H9 (cell line): ENCODE measurements around the gene CNOT10. TPM values are rescaled to one million over a fixed set of nuclear protein-coding genes. Genes with fewer than 3 reads are reported as not detected.
"Not testable (repeated sequence)": the region's sequence is repeated elsewhere in the genome, so short reads cannot be mapped to it uniquely, and the experiment has no call there.

ENCODE experiments used
- DNase-seq: peaks from one replicate; pipeline ENCODE4 v3.0.0-alpha.2; 2017
- H2AFZ ChIP-seq: one replicate; pipeline ENCODE4 v1.6.1; 2013; ENCODE audit warnings: mild to moderate bottlenecking, low read length, control low read depth, moderate library complexity
- H2AK5ac ChIP-seq: 2 replicates; pipeline ENCODE4 v1.6.1; 2013; ENCODE audit warnings: low read length, control low read depth, mixed read lengths; ENCODE audit not compliant: insufficient read length
- H2BK120ac ChIP-seq: one replicate; pipeline ENCODE4 v1.6.1; 2013; ENCODE audit warnings: low read depth, mild to moderate bottlenecking, low read length, control low read depth, inconsistent platforms; ENCODE audit not compliant: poor library complexity, severe bottlenecking
- H2BK12ac ChIP-seq: 2 replicates; pipeline ENCODE4 v1.6.1; 2013; ENCODE audit warnings: low read length, control low read depth, mixed read lengths, low read depth; ENCODE audit not compliant: insufficient read length
- H2BK15ac ChIP-seq: 2 replicates; pipeline ENCODE4 v1.6.1; 2013; ENCODE audit warnings: low read depth, low read length, control low read depth
- H2BK20ac ChIP-seq: one replicate; pipeline ENCODE4 v1.6.1; 2013; ENCODE audit warnings: low read depth, mild to moderate bottlenecking, low read length, control low read depth, inconsistent platforms; ENCODE audit not compliant: poor library complexity, severe bottlenecking
- H2BK5ac ChIP-seq: 2 replicates; pipeline ENCODE4 v1.6.1; 2013; ENCODE audit warnings: low read length, control low read depth, mixed read lengths; ENCODE audit not compliant: insufficient read length
- H3K14ac ChIP-seq: 2 replicates; pipeline ENCODE4 v1.6.1; 2013; ENCODE audit warnings: low read length, control low read depth; ENCODE audit not compliant: insufficient read depth
- H3K18ac ChIP-seq: 2 replicates; pipeline ENCODE4 v1.6.1; 2013; ENCODE audit warnings: low read depth, mild to moderate bottlenecking, mixed read lengths, low read length, control low read depth; ENCODE audit not compliant: insufficient read length
- H3K23ac ChIP-seq: 2 replicates; pipeline ENCODE4 v1.6.1; 2013; ENCODE audit warnings: low read length, control low read depth, mixed read lengths, low read depth; ENCODE audit not compliant: insufficient read length
- H3K23me2 ChIP-seq: 2 replicates; pipeline ENCODE4 v1.6.1; 2013; ENCODE audit warnings: low read depth, mild to moderate bottlenecking, mixed read lengths, low read length, control low read depth; ENCODE audit not compliant: insufficient read length, poor library complexity, severe bottlenecking
- H3K27ac ChIP-seq: 2 replicates; pipeline ENCODE4 v1.5.1; 2013; ENCODE audit warnings: low read length, control low read depth, mixed read lengths, low read depth; ENCODE audit not compliant: insufficient read length
- H3K27me3 ChIP-seq: 2 replicates; pipeline ENCODE4 v1.6.1; 2013; ENCODE audit warnings: low read length, control low read depth, inconsistent platforms; ENCODE audit not compliant: insufficient read depth
- H3K4ac ChIP-seq: 2 replicates; pipeline ENCODE4 v1.6.1; 2013; ENCODE audit warnings: low read depth, mild to moderate bottlenecking, control low read depth, inconsistent platforms, low read length, moderate library complexity
- H3K4me1 ChIP-seq: 2 replicates; pipeline ENCODE4 v1.6.1; 2013; ENCODE audit warnings: low read length, control low read depth, inconsistent platforms; ENCODE audit not compliant: insufficient read depth
- H3K4me2 ChIP-seq: 2 replicates; pipeline ENCODE4 v1.6.1; 2013; ENCODE audit warnings: low read length, control low read depth, mixed read lengths; ENCODE audit not compliant: insufficient read length, insufficient read depth
- H3K56ac ChIP-seq: 2 replicates; pipeline ENCODE4 v1.6.1; 2013; ENCODE audit warnings: low read depth, mild to moderate bottlenecking, mixed read lengths, low read length, control low read depth; ENCODE audit not compliant: insufficient read length
- H3K79me1 ChIP-seq: 2 replicates; pipeline ENCODE4 v1.6.1; 2013; ENCODE audit warnings: low read depth, mild to moderate bottlenecking, moderate library complexity, low read length, control low read depth, inconsistent platforms; ENCODE audit not compliant: insufficient read depth, poor library complexity, severe bottlenecking
- H3K79me2 ChIP-seq: 2 replicates; pipeline ENCODE4 v1.6.1; 2013; ENCODE audit warnings: low read length, control low read depth, inconsistent platforms; ENCODE audit not compliant: insufficient read depth
- H3K9ac ChIP-seq: 2 replicates; pipeline ENCODE4 v1.6.1; 2013; ENCODE audit warnings: low read length, control low read depth, mixed read lengths; ENCODE audit not compliant: insufficient read length; ENCODE audit errors: extremely low read depth
- H3K9me3 ChIP-seq: one replicate; pipeline ENCODE4 v1.6.1; 2013; ENCODE audit warnings: low read depth, low read length, inconsistent platforms; ENCODE audit not compliant: control insufficient read depth
- H3T11ph ChIP-seq: one replicate; pipeline ENCODE4 v1.6.1; 2013; ENCODE audit warnings: mild to moderate bottlenecking, low read length, control low read depth, inconsistent platforms
- H4K20me1 ChIP-seq: one replicate; pipeline ENCODE4 v1.6.1; 2013; ENCODE audit not compliant: control insufficient read depth, insufficient read length, insufficient read depth
- H4K5ac ChIP-seq: 2 replicates; pipeline ENCODE4 v1.6.1; 2013; ENCODE audit warnings: low read depth, mild to moderate bottlenecking, mixed read lengths, low read length, control low read depth; ENCODE audit not compliant: insufficient read length
- H4K8ac ChIP-seq: replicated peaks from 2 replicates; pipeline ENCODE4 v1.6.1; 2013; ENCODE audit warnings: low read length, control low read depth, mixed read lengths, low read depth; ENCODE audit not compliant: insufficient read length
- H4K91ac ChIP-seq: 2 replicates; pipeline ENCODE4 v1.6.1; 2013; ENCODE audit warnings: low read depth, mild to moderate bottlenecking, moderate library complexity, mixed read lengths, low read length, control low read depth; ENCODE audit not compliant: insufficient read length
- H3K27ac Mint-ChIP-seq, 3 experiments: 2 replicates in 2 of 3; 3 replicates in 1 of 3; pipeline ENCODE4 v1.8.0; 2020 to 2021; ENCODE audit warnings: mixed read lengths in 3 of 3, mild to moderate bottlenecking in 1 of 3, moderate library complexity in 1 of 3
- H3K27me3 Mint-ChIP-seq: 2 replicates; pipeline ENCODE4 v1.8.0; 2021; ENCODE audit warnings: low read depth, mild to moderate bottlenecking, moderate library complexity, mixed read lengths
- H3K36me3 Mint-ChIP-seq, 3 experiments: 2 replicates in 2 of 3; 3 replicates in 1 of 3; pipeline ENCODE4 v1.8.0; 2020 to 2021; ENCODE audit warnings: low read depth in 3 of 3, mixed read lengths in 3 of 3; ENCODE audit not compliant: insufficient read depth in 1 of 3
- H3K4me1 Mint-ChIP-seq, 2 experiments: 2 replicates each; pipeline ENCODE4 v1.8.0; 2020; ENCODE audit warnings: mixed read lengths in 2 of 2
- H3K4me3 Mint-ChIP-seq, 2 experiments: 2 replicates in 1 of 2; 3 replicates in 1 of 2; pipeline ENCODE4 v1.8.0; 2020 to 2021; ENCODE audit warnings: mild to moderate bottlenecking in 2 of 2, mixed read lengths in 2 of 2, moderate library complexity in 1 of 2
- H3K9me3 Mint-ChIP-seq, 2 experiments: 2 replicates in 1 of 2; 3 replicates in 1 of 2; pipeline ENCODE4 v1.8.0; 2020; ENCODE audit warnings: mild to moderate bottlenecking in 2 of 2, mixed read lengths in 2 of 2, moderate library complexity in 1 of 2
- WGBS: extraction: QIAGEN DNeasy Blood & Tissue Kit; methylation state at CpG from one replicate; pipeline ENCODE4 v1.1.7; 2013; ENCODE audit warnings: missing lambda C conversion rate, low lambda C conversion rate, mixed read lengths; ENCODE audit not compliant: insufficient read length; ENCODE audit errors: extremely low coverage; 5-methylcytosine and 5-hydroxymethylcytosine counted together
- total RNA-seq: library from RNA; stranded (reverse); gene quantifications from 2 replicates; pipeline ENCODE4 v1.2.1, GENCODE V29; 2021
- TF ChIP-seq, protein P1 (sequence below): fragments of 200-600 bp; sonication (generic); conservative IDR thresholded peaks from 3 replicates; pipeline ENCODE4 v1.8.0; 2021; ENCODE audit warnings: antibody characterized with exemption, mild to moderate bottlenecking

Gene CNOT10
- total RNA-seq, 1 experiment from 2014 or later, result 55.4 TPM

- no CpG with 5 or more reads among the region's 59 CpGs for whole genome bisulfite sequencing
- Histone ChIP-seq H4K8ac (peak overlapping the region; percentile 36), H3K23ac (no peak overlapping the region), H3K27me3 (no peaks in the 10 kb centered on the region), H3K79me2 (no peaks in the 10 kb centered on the region), H3K56ac (peak overlapping the region; percentile 52), H3K9me3 (no peaks in the 10 kb centered on the region), H2BK20ac (no peak overlapping the region), H2BK120ac (peak overlapping the region; percentile 62), H3T11ph (no peak overlapping the region), H4K91ac (peak overlapping the region; percentile 33), H2BK12ac (peak overlapping the region; percentile 29), H3K79me1 (no peaks in the 10 kb centered on the region), H2BK15ac (0 out of 2 replicates have a peak overlapping the region, but pooled peaks have one; percentile 3), H3K14ac (peak overlapping the region; percentile 70), H3K4me2 (peak overlapping the region; percentile 77), H3K9ac (peak overlapping the region; percentile 75), H2AK5ac (no peak overlapping the region), H2AFZ (no peak overlapping the region), H3K27ac (peak overlapping the region; percentile 90), H3K18ac (peak overlapping the region; percentile 86), H3K4ac (no peak overlapping the region; the same call in 1 of the 2 replicates), H2BK5ac (peak overlapping the region; percentile 98), H4K20me1 (no peaks in the 10 kb centered on the region), H3K4me1 (peaks cover 20% of the 10 kb centered on the region; the same call in 1 of the 2 replicates), H3K23me2 (peaks cover 4% of the 10 kb centered on the region), H4K5ac (peak overlapping the region; percentile 83)
- DNase-seq, result peak; percentile 94
- Mint-ChIP-seq H3K27ac (peak overlapping the region; percentile 99 to 100 (median 100)), H3K9me3 (no peaks in the 10 kb centered on the region), H3K4me1 (peaks cover 52 to 60% of the 10 kb centered on the region in 2 experiments), H3K36me3 (peaks cover 2 to 14% (median 13%) of the 10 kb centered on the region in 3 experiments; a peak in 6 of 7 replicates), H3K4me3 (peak overlapping the region; percentile 72 to 86), H3K27me3 (no peaks in the 10 kb centered on the region)
- TF ChIP-seq, protein P1, sequence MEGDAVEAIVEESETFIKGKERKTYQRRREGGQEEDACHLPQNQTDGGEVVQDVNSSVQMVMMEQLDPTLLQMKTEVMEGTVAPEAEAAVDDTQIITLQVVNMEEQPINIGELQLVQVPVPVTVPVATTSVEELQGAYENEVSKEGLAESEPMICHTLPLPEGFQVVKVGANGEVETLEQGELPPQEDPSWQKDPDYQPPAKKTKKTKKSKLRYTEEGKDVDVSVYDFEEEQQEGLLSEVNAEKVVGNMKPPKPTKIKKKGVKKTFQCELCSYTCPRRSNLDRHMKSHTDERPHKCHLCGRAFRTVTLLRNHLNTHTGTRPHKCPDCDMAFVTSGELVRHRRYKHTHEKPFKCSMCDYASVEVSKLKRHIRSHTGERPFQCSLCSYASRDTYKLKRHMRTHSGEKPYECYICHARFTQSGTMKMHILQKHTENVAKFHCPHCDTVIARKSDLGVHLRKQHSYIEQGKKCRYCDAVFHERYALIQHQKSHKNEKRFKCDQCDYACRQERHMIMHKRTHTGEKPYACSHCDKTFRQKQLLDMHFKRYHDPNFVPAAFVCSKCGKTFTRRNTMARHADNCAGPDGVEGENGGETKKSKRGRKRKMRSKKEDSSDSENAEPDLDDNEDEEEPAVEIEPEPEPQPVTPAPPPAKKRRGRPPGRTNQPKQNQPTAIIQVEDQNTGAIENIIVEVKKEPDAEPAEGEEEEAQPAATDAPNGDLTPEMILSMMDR, result peak; percentile 92
Observed at GRCh38 chr3:32781211-32781968, 96.4 kb downstream of the CNOT10 start.

DNA sequence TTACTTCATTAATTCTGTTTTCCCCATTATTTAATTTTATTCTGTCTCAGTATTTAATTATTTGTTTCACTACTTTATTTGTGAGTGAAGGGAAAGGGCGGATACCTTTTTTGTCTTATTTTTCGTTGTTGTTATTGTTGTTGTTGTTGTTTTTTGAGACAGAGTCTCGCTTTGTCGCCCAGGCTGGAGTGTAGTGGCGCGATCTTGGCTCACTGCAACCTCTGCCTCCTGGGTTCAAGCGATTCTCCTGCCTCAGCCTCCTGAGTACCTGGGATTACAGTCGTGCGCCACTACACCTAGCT is 96.9 kb downstream of the CNOT10 start:
- peak overlapping the region; percentile 58 to 75 for H3K4me3 Mint-ChIP-seq
- not testable (repeated sequence) for H3K27me3 ChIP-seq, H3K9me3 ChIP-seq, H3K9me3 Mint-ChIP-seq, H3K79me2 ChIP-seq, H3K23me2 ChIP-seq, H2BK12ac ChIP-seq, H2BK5ac ChIP-seq, H2BK120ac ChIP-seq, H3K14ac ChIP-seq, H3T11ph ChIP-seq, H4K8ac ChIP-seq, H3K18ac ChIP-seq, H3K4ac ChIP-seq, H2AK5ac ChIP-seq, H3K9ac ChIP-seq, H4K20me1 ChIP-seq, H3K56ac ChIP-seq, H4K91ac ChIP-seq, H4K5ac ChIP-seq, H3K27ac ChIP-seq, DNase-seq, H3K79me1 ChIP-seq, H3K27me3 Mint-ChIP-seq, H3K4me2 ChIP-seq, H3K23ac ChIP-seq, H2BK15ac ChIP-seq, H2AFZ ChIP-seq, H2BK20ac ChIP-seq
- H3K36me3 Mint-ChIP-seq, result peaks cover 2 to 15% (median 15%) of the 10 kb centered on the region in 3 experiments; a peak in 6 of 7 replicates
- H3K27ac Mint-ChIP-seq, result peak overlapping the region in 2 of 3 experiments; percentile 57 to 89; a peak in 5 of 7 replicates
- peaks cover 19% of the 10 kb centered on the region; the same call in 1 of the 2 replicates for H3K4me1 ChIP-seq
- WGBS, result no CpG with 5 or more reads among the region's 9 CpGs
- H3K4me1 Mint-ChIP-seq, result peaks cover 46 to 55% of the 10 kb centered on the region in 2 experiments
